H1 (cell line): ENCODE data around the gene PAXX. TPM values are rescaled to one million over a fixed set of nuclear protein-coding genes. Genes with fewer than 3 reads are reported as not detected.

Experiments used
- CEBPB ChIP-seq: IDR thresholded peaks from 2 replicates; pipeline ENCODE4 v1.6.1; 2012; ENCODE audit warnings: low read depth, low read length
- RAD21 ChIP-seq, 2 experiments: IDR thresholded peaks in 1 of 2; conservative IDR thresholded peaks in 1 of 2; 2 replicates each; pipeline ENCODE4 v1.6.1; 2011; ENCODE audit warnings: low read depth in 2 of 2, low read length in 2 of 2, improper control_type of control experiment in 1 of 2, inconsistent platforms in 1 of 2, mild to moderate bottlenecking in 1 of 2, moderate library complexity in 1 of 2
- YY1 ChIP-seq: IDR thresholded peaks from 2 replicates; pipeline ENCODE4 v1.6.1; 2011; ENCODE audit warnings: low read depth, mild to moderate bottlenecking, low read length
- polyA plus RNA-seq, 7 experiments: library from polyadenylated mRNA; depleted of rRNA in 3 of 7; stranded (reverse) in 5 of 7; unstranded in 2 of 7; fragments of >200 nt in 5 of 7; fragments of 200-250 nt in 2 of 7; gene quantifications; 1 replicate in 5 of 7; 2 replicates in 1 of 7; 4 replicates in 1 of 7; pipeline versions ENCODE4 v1.2.1 to v1.2.3, GENCODE V29; 2011 to 2013; ENCODE audit warnings: missing spikeins in 2 of 7, mixed read lengths in 2 of 7
- total RNA-seq: library from RNA; stranded (reverse); fragmentation: NEBNext Ultra II Directional; extraction: Animal tissue kit (Norgen Biotek cat#: 25700); gene quantifications from 2 replicates; pipeline ENCODE4 v1.2.1, GENCODE V29; 2021

The PAXX gene
- total and polyA plus RNA-seq, 2 of the 8 experiments (the other 6 are each of a cell fraction or from before 2014, with no cell fraction given) = 43.4 to 45.9 TPM

GRCh38 chr9:136975644-136976043, 16.6 kb upstream of the PAXX start (continued):
- peak; percentile 65 to 83 for TF ChIP-seq RAD21 (IDR thresholded peaks at IDR 0.05 in 1 of 2, conservative IDR thresholded peaks at IDR 0.05 in 1 of 2; ENCODE audit: low read depth in 2 of 2, low read length in 2 of 2)
- no peak for TF ChIP-seq CEBPB
- TF ChIP-seq YY1 = peak; percentile 15; the same call in 1 of the 2 replicates
